Stimulated activated CD4-positive, alpha-beta T cell treated with anti-CD3 and anti-CD28 coated beads, Interleukin-15, amount 100 ng/mL, for 24 hours (primary cell): ENCODE results near the gene ASIC2.
"Not testable (repeated sequence)": the region's sequence is repeated elsewhere in the genome, so short reads cannot be mapped to it uniquely, and the experiment has no call there.

ENCODE experiments used
- DNase-seq: peaks from one replicate; pipeline ENCODE4 v3.0.0-alpha.2; 2020

Gene ASIC2

DNA sequence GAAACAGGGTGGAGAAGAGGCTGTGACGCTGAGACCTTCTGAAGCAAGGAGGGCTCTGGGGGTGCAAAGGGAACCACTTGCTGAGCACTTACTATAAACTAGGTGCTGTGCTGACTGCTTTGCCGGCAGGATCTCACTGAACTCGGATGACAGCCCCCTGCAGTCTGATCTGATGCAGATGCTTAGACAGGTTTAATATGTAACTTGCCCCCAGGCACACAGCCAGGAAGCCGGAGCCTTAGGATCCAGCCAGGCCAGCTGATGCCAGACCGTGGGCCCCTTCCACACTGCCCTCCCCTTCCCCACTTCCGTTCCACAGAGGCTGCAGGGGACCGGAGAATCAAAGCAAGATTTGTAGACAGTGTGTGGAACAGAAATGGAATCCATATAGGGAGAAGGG, 278.3 kb downstream of the ASIC2 start:
- DNase-seq, result no peak

DNA sequence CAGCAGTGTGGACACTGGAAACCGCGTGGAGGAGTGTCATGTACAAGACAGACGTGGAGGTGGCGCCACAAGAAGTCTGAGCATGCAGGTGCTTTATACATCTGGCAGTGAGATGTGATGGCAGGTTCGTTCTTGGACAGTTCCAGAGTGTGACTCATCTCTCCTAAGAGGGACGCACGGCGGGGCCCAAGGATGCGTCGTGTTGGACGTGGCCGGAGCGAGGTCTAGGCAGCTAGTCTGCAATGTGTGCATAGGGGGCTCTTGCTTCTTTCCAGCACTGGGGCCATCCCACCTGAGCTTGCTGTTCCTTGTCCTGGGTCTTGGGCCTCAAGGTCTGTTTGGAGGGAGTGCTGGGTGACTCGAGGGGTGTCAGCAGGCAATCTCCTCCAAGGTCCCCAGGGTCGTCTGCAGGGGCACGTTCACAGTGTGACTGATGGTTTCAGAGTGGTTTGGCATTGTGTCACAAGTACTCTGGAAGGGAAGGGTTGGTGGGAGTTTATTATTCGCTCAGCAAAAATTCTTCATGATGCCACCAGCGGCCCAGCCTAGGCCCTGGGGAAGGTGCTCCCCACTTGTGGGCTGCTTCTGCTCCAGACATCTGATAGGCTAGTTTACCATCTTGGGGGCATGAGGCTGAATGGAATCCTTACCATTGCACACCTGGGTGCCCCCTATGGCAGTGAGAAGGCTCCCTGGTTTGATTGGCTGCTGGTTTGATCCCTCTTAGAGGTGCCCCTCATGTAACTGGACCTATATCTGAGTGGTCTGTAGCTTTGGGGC, 279.3 kb downstream of the ASIC2 start:
- no peak for DNase-seq

DNA sequence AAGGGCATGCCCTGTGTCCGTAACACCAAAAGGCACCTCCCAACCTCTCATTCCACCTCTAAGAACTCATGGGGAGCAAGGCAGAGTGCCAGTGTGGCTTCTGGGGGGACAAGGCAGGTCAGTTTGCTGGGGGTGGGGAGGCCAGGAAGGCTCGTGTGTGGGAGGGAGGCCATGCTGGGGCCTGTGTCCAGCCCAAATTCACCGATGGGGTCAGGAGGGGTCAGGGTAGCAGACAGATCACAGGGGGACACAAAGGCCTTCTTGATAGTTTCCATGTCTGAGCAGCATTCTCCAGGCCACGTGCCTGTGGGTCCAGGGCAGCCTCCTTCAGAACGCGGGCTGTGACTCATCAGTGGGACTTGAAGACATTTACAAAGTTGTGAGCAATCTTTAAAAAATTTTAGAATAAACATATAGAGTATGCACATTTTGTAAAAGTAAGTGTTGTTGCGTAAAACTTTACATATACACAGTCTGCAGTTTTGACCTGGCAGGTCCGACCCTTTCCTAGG, 280.5 kb downstream of the ASIC2 start:
- no peak for DNase-seq

DNA sequence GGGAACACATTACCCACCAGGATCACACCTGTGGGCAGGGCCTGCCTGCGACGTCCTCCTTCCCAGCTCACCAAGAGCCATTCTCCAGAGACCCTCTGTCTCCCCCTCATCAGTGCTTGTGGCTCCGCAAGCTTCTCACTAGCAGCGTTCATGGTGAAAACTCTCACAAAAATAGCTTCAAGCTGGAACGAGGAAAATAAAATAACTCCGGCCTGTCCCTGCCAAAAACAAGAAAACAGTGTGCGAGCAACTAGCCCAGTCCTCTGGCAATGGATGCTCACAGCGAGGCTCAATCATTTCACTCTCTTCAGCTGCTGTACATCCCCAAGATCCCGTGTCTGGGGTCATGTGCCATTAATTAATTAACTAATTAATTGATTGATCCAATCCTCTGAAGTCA, 283.5 kb downstream of the ASIC2 start:
- no peak for DNase-seq

DNA sequence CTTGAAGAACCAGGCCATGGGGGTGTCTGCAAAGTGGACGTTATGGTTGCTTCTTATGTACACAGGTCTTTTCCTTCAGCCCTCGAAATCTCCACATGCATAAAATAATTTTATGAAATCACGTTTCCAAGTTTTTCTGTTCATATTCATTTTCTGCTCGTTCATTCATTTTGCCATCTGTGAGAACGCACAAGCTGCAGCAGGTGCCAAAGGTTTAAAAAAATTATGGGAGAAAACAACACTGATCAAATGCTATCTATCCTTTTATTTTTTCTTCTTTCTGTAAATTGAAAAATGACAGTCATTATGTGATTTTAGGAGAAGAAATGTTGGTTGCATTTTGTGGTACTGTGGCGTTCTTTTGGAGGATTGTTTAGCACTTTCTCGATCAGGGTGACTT, 285.9 kb downstream of the ASIC2 start:
- no peak for DNase-seq

DNA sequence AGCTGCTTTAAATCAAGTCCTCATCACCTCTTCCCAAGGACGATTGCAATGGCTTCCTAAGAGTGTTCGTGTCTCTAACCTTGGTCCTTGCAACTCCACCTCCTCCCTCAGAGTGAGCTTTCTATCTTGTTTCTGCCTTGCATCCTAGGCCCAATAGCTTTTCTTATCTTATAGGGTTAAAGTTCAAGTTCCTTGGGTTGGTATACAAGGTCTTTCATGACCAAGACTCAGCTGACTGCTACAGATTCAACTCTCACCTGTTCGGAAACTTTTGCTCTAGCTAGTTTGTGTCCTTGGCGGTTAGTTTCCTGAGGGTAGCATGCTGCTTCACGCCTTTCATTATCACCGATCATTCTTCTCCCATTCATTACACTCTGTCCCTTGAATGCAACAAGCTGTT, 290.8 kb downstream of the ASIC2 start:
- DNase-seq, result no peak

DNA sequence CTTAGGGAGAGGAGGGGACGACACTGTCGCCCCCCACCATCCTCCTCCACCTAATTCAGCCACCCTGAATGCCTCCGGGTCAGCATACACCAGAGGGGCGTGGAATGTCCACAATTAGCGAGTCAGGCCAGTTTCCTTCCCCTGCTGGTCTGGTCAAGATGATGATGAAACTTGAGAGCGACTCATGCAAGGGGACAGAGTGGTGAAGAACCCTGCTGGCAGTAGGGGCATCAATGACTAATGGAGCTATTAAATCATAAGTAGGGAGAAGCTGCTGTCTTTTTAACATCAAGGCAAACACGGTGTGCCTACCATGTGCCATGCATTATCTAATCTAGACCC, 294.2 kb downstream of the ASIC2 start:
- DNase-seq, result no peak

DNA sequence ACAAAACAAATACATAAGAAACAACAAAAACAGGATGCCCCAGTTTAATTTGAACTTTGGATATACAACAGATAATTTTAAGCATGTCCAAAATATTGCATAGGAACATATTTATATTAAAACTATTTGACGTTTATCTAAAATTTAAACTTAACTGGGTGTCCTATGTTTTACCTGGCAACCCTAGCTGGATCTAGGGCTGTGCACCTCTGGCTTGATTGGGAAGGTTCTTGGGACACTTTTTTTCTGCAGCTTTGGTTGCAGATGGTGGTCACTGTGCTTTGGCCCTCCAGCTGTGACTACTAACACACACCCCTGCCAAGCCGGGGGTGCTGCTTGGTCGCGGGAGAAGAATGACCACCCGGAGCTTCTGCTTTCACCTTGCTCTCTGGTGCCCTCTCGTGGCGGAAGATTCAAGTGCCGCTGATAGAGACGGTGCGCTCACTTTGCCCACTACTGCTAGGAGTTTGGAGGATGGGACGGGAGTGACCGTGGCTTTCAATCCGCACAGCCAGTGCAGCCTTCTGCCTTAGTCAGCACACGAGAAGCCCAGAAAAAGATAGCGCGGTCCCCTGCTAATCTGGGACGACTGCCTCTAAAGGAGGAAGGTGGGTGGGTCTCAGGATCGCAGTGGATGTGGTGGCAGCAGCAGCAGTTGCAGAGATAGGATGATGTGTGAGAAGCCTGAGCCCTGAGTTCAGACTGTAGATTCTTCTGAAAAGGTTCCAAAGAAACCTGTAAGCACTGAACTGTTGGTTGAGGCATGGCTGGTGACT, 294.8 kb downstream of the ASIC2 start:
- peak; percentile 82 for DNase-seq

DNA sequence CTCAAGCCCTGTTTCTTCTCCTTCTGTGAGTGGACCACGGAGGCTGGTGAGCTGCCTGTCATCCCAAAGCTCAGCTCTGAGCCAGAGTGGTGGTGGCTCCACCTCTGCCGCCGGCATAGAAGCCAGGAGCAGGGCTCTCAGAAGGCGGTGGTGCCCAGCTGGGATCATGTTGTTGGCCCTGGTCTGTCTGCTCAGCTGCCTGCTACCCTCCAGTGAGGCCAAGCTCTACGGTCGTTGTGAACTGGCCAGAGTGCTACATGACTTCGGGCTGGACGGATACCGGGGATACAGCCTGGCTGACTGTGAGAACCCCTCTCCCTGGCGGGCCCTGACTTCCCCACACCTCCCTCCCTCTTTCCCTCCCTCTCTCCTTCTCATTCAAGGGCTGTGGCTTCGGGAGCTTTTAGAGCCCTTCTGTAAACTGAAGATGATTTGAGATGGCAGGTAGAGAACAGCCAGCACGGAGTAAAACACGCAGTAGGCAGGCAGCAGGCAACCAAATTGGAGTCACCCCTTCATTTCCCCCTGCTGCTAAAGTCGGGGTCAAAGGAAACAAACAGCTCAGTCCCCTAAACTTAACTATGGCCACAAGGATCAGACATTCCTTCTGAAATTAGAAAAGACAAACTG, 297.6 kb downstream of the ASIC2 start:
- DNase-seq, result no peak

DNA sequence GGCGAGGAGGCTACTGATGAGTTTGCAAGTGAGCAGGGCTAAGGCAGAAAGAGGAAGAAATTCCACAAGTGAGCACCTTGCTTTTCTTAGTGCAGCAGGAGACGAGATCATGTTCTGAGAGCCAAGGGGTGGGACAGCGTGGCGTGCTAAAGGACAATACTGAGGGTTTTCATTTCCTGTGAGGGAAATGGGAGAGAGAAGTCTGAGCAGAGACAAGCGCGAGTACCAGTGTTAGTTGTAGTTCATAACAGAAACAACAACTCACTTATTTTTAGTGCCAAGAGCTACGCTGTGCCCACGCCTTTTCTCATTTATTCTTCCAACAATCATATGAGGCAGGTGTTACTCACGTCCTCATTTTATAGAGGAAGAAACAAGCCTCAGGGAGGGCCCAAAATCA, 299.1 kb downstream of the ASIC2 start:
- no peak for DNase-seq

DNA sequence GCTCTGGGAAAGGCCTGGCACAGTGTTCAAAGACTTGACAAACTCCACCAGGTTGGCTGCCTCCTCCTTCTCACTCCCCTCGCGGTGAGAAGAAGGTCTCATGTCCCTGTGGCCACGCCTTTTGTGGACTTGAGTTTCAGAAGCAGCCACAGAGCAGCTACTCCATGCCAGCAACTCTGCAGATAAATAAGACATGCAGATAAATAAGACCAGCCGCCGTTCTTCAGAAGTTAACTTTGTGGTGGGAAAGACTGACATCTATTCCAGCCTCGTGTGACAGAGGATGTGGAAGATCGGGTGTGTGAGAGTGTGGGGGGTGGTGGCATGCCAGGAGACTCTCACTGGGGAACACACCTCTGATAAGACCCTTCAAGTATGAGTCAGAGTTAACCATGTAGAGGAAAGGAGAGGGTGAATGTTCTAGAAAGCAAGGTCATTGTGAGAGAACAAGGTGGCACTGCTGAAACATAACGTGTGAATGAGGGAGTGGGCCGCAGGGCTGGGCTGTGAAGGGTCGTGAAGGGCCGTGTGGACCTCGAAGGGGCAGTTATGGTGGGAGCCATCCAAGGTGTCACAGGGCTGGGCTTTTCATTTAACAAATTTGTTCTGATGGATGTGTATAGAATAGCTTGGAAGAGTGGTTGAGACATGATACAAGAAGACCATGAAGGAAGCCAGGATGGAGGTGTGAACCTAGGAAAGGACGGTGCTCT, 300.6 kb downstream of the ASIC2 start:
- DNase-seq, result no peak

DNA sequence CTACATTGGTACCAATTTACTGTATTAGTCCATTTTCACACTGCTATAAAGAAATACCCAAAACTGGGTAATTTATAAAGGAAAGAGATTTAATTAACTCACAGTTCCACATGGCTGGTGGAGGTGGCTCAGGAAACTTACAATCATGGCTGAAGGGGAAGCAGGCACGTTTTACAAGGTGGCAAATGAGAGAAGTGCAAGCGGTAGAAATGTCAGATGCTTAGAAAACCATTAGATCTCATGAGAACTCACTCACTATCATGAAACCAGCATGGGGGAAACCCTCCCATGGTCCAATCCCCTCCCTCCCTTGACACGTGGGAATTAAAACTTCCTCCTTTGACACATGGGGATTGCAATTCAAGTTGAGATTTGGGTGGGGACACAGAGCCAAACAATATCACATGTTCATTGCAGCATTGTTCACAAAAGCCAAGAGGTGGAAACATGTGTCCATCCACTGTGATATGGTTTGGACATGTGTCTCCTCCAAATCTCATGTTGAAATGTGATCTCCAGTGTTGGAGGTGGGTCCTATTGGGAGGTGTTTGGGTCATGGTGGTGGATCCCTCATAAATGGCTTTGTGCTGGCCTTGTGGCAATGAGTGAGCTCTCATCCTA, 304.5 kb downstream of the ASIC2 start:
- DNase-seq, result no peak

DNA sequence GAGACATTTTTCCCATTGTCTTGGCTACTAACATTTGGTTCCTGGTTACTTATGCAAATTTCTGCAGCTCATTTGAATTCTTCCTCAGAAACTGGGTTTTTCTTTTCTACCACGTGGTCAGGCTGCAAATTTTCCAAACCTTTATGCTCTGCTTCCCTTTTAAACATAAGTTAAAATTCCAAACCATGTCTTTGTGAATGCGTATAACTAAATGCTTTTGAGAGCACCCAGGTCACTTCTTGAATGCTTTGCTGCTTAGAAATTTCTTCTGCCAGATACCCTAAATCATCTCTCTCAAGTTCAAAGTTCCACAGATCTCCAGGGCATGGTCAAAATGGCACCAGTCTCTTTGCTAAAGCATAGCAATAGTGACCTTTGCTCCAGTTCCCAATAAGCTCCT, 305.2 kb downstream of the ASIC2 start:
- not testable (repeated sequence) for DNase-seq

DNA sequence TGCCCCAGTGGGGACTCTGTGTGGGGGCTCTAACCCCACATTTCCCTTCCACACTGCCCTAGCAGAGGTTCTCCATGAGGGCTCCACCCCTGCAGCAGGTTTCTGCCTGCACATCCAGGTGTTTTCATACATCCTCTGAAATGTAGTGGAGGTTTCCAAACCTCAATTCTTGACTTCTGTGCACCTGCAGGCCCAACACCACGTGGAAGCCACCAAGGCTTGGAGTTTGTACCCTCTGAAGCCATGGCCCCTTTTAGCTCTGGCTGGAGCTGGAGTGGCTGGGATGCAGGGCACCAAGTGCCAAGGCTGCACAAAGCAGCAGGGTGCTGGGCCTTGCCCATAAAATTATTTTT, 305.7 kb downstream of the ASIC2 start:
- DNase-seq, result not testable (repeated sequence)

DNA sequence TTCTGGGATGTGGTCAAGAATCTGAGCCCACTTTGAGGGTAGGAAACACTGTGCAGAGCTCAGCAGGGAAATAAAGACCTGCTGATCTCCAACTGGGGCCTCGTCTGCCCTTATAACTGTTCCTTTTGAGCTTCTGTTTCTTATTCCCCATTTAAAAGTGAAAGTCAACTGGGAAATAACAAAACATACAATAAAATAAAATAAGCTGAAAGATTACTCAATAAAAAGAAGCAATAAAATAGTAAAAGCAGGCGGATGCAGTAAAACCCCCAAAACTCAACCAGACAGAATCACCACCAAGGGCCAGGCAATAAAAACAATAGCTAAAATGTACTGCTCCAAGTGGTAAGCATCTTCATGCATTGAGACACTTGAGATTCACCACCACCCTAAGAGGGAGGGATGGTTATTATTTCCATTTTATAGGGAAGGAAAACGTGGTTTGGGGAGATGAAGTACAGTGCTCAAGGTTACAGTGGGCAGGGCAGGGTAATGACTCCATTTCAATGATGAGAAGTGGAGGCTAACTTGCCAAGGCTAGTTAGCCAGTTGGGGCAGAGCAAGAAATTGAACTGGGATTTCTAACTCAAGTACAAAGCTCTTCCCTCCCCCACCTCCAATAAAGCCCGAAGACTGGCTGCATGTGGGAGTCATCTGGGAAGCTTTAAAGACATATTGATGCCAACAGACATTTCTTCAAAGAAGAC, 307.9 kb downstream of the ASIC2 start:
- no peak for DNase-seq

DNA sequence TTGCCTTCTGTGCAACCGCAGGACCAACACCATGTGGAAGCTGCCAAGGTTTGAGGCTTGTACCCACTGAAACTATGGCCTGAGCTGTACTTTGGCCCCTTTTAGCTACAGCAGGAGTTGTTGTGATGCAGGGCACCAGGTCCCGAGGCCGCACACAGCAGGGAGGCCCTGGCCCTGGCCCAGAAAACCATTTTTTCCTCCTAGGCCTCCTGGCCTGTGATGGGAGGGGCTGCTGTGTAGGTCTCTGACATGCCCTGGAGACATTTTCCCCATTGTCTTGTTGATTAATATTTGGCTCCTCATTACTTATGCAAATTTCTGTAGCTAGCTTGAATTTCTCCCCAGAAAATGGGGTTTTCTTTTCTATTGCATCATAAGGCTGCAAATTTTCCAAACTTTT, 311.5 kb downstream of the ASIC2 start:
- not testable (repeated sequence) for DNase-seq

DNA sequence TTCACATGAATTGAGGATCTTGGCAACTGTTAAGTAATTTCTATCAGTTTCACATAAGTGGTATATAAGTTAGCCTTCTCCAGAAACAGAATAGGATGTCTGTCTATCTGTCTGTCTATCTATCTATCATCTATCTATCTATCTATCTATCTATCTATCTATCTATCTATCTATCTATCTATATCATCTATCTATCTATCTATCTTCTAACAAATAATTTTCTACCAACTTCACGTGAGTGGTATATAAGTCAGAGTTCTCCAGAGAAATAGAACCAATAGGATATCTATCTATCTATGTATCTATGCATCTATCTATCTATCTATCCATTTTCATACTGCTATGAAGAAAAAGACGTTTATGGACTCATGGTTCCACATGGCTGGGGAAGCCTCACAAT, 312.9 kb downstream of the ASIC2 start:
- no peak for DNase-seq

DNA sequence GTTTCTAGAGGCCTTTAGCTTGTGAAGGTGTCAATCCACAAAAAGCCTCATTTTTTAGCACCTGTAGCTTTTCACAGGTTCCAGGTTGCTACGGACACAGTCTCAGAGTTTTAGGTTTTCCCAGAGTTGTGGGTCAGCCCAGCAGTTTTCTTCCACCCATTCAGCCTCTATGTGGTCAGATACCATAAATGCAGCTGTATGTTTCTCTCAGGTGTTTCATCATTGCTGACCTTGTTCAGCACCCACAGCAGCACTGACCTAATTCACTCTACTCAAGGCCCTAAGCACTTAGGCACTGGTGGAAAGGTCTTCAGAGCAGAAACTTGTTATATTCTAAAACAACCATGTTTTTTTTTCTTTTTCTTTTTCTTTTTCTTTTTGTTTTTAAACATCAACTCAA, 316.5 kb downstream of the ASIC2 start:
- DNase-seq, result no peak

DNA sequence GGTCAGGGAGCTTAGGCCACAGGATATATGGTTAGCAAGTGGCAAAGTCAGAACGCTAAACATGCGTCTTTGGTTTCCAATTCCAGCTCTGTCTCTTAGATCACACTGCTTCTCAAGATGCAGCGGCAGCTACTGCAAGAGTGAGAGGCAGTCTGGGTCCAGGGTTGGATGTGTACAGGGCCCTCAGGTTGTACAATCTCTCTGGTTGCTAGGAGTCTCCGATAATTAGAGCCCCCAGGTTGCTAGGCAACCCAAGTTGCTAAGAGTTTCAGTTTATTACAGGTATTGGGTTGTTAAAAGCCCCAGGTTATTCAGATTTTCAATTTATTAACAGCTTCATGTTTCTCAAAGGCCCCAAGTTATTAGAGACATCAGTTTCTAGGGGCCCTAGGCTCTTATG, 317.0 kb downstream of the ASIC2 start:
- DNase-seq, result no peak

DNA sequence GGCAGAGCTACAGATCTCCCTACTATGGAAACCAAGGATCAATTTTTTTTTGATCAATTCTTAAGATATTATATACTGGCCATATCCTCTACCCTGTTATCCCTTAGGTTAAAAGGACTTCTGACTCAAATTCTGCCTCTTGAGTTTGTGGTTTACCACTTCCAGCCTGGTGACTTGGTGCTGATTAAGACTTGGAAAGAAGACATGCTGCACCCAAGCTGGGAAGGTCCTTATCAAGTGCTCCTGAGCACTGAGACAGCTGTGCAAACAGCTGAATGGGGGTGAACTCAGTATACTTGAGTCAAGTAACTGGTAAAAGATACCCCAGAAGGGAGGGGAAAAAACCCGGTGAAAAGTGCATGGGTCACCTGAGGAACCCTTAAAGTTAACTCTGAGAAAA, 321.9 kb downstream of the ASIC2 start:
- peak; percentile 42 for DNase-seq

DNA sequence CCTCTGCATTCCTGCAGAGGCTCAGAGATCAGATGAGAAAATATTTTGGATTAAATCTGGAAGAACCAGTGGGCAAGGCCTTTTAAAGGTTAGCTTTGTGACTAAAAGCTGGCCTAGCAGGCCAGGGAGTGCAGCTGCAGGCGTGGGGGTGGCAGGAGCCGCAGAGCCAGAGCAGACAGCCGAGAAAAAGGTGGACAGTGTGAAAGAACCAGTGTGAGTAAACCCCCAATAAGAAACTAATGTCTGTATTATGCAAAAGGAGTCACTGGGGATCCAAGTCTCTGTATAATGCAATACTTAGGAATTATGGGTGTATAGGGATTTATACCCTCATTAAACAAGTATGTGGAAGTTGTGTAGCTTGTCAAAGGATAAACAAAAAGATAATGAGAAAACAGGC, 322.8 kb downstream of the ASIC2 start:
- DNase-seq, result no peak

DNA sequence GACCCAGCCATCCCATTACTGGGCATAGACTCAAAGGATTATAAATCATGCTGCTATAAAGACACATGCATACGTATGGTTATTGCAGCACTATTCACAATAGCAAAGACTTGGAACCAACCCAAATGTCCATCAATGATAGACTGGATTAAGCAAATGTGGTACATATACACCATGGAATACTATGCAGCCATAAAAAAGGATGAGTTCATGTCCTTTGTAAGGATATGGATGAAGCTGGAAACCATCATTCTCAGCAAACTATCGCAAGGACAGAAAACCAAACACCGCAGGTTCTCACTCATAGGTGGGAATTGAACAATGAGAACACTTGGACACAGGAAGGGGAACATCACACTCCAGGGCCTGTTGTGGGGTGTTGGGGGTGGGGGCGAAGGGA, 323.9 kb downstream of the ASIC2 start:
- not testable (repeated sequence) for DNase-seq
